ENCODE data around the gene DLG2.
"Not testable (repeated sequence)": the region's sequence is repeated elsewhere in the genome, so short reads cannot be mapped to it uniquely, and the experiment has no call there.

The DLG2 gene

GRCh38 chr11:83779876-83780275, 1847.3 kb downstream of the DLG2 start:
- no peak overlapping the region for H3K27ac ChIP-seq
- no peak overlapping the region for H3K4me3 ChIP-seq

- H3K4me3 ChIP-seq: no peak overlapping the region
- no peak overlapping the region for H3K27ac ChIP-seq
Observed at GRCh38 chr11:83778596-83778995, 1848.5 kb downstream of the DLG2 start.

GRCh38 chr11:83773950-83774880, 1852.9 kb downstream of the DLG2 start:
- Histone ChIP-seq H3K4me3 (no peak overlapping the region), H3K27ac (no peak overlapping the region)

GRCh38 chr11:83768489-83768888, 1858.7 kb downstream of the DLG2 start:
- Histone ChIP-seq H3K4me3 (no peak overlapping the region), H3K27ac (no peak overlapping the region)

- Histone ChIP-seq H3K4me3 (no peak overlapping the region), H3K27ac (no peak overlapping the region)
Observed at GRCh38 chr11:83766932-83767331, 1860.2 kb downstream of the DLG2 start.

GRCh38 chr11:83764643-83765042, 1862.5 kb downstream of the DLG2 start:
- Histone ChIP-seq H3K27ac (no peak overlapping the region), H3K4me3 (no peak overlapping the region)

- H3K4me3 ChIP-seq: no peak overlapping the region
- H3K27ac ChIP-seq: no peak overlapping the region
Observed at GRCh38 chr11:83760932-83761331, 1866.2 kb downstream of the DLG2 start.

- H3K4me3 ChIP-seq: no peak overlapping the region
- no peak overlapping the region for H3K27ac ChIP-seq
Observed at GRCh38 chr11:83759148-83759547, 1868.0 kb downstream of the DLG2 start.

- Histone ChIP-seq H3K27ac (no peak overlapping the region), H3K4me3 (no peak overlapping the region)
Observed at GRCh38 chr11:83751041-83751440, 1876.1 kb downstream of the DLG2 start.

GRCh38 chr11:83746921-83747585, 1880.1 kb downstream of the DLG2 start:
- no peak overlapping the region for H3K27ac ChIP-seq
- no peak overlapping the region for H3K4me3 ChIP-seq

GRCh38 chr11:83744620-83745192, 1882.4 kb downstream of the DLG2 start:
- H3K4me3 ChIP-seq: no peak overlapping the region
- no peak overlapping the region for H3K27ac ChIP-seq

- H3K4me3 ChIP-seq: no peak overlapping the region
- H3K27ac ChIP-seq: no peak overlapping the region
Observed at GRCh38 chr11:83736684-83737083, 1890.5 kb downstream of the DLG2 start.

- Histone ChIP-seq H3K4me3 (no peak overlapping the region), H3K27ac (no peak overlapping the region)
Observed at GRCh38 chr11:83734120-83734519, 1893.0 kb downstream of the DLG2 start.

- not testable (repeated sequence) for H3K4me3 ChIP-seq, H3K27ac ChIP-seq
Observed at GRCh38 chr11:83731288-83731687, 1895.9 kb downstream of the DLG2 start.

GRCh38 chr11:83728281-83728680, 1898.9 kb downstream of the DLG2 start:
- no peak overlapping the region for H3K4me3 ChIP-seq
- no peak overlapping the region for H3K27ac ChIP-seq

- no peak overlapping the region for H3K4me3 ChIP-seq
- no peak overlapping the region for H3K27ac ChIP-seq
Observed at GRCh38 chr11:83727251-83727650, 1899.9 kb downstream of the DLG2 start.

GRCh38 chr11:83726316-83726715, 1900.8 kb downstream of the DLG2 start:
- Histone ChIP-seq H3K4me3 (no peak overlapping the region), H3K27ac (no peak overlapping the region)

- Histone ChIP-seq H3K4me3 (no peak overlapping the region), H3K27ac (peak overlapping the region in 3 of 21 experiments; percentile 10 to 76 (median 67))
Observed at GRCh38 chr11:83725728-83726127, 1901.4 kb downstream of the DLG2 start.

GRCh38 chr11:83725269-83725560, 1901.9 kb downstream of the DLG2 start:
- Histone ChIP-seq H3K27ac (peak overlapping the region in 9 of 21 experiments; percentile 10 to 76 (median 53)), H3K4me3 (peak overlapping the region in 1 of 7 experiments; percentile 34)

- peak overlapping the region in 4 of 7 experiments; percentile 19 to 34 (median 23) for H3K4me3 ChIP-seq
- H3K27ac ChIP-seq: peak overlapping the region in 10 of 21 experiments; percentile 10 to 76 (median 54)
Observed at GRCh38 chr11:83723999-83724398, 1903.1 kb downstream of the DLG2 start.

All from skin epidermis (tissue), 12 donors.